A549 (cell line): Measurements from ENCODE around the gene RAD51B. TPM values are rescaled to one million over a fixed set of nuclear protein-coding genes. Genes with fewer than 3 reads are reported as not detected.

Experiments
- ATAC-seq, 2 experiments: fragments of 200-7000 bp in 1 of 2; fragments of >200 bp in 1 of 2; cut with Nextera tagmentation in 1 of 2; cut with Tn5 transposase in 1 of 2; 3 replicates each; pipeline versions ENCODE4 v1.8.0 to v1.9.1; 2018 to 2020; ENCODE audit warnings: mild to moderate bottlenecking in 1 of 2, moderate library complexity in 1 of 2
- CTCF ChIA-PET: fragments of 300-600 bp; sonication (Branson Sonifier 250); formaldehyde crosslinking; extraction: SDS; loops from one replicate; lab custom pipeline; 2021; ENCODE audit warnings: antibody characterized with exemption, inconsistent platforms; lab: Yijun Ruan, JAX
- POLR2A ChIA-PET: fragments of 350-600 bp; formaldehyde crosslinking; extraction: SDS; loops from one replicate; lab custom pipeline; 2021; ENCODE audit warnings: antibody characterized with exemption, inconsistent platforms; lab: Yijun Ruan, JAX
- DNase-seq, 2 experiments: peaks; one replicate each; pipeline versions ENCODE4 v3.0.0 to v3.0.0-alpha.2; 2011 to 2016; ENCODE audit warnings: low read depth in 1 of 2, low spot score in 1 of 2
- FAIRE-seq: peaks from 2 replicates; lab custom pipeline; 2011; peaks lifted over from hg19 to GRCh38; lab: Jason Lieb, UNC
- H3K27ac ChIP-seq, 2 experiments: fragments of >200 bp; sonication (Bioruptor Twin); formaldehyde crosslinking; 3 replicates each; pipeline ENCODE4 v1.5.1; 2016 to 2017
- H3K4me1 ChIP-seq: fragments of >200 bp; sonication (Bioruptor Twin); formaldehyde crosslinking; 3 replicates; pipeline ENCODE4 v1.6.1; 2016
- H3K4me2 ChIP-seq: fragments of >200 bp; sonication (Bioruptor Twin); formaldehyde crosslinking; 3 replicates; pipeline ENCODE4 v1.6.1; 2016
- H3K4me3 ChIP-seq: fragments of >200 bp; sonication (Bioruptor Twin); formaldehyde crosslinking; 3 replicates; pipeline ENCODE4 v1.5.1; 2016
- H3K9me3 ChIP-seq: fragments of >200 bp; sonication (Bioruptor Twin); formaldehyde crosslinking; 3 replicates; pipeline ENCODE4 v1.6.1; 2016
- CHD2 ChIP-seq: fragments of 150-350 bp; IDR thresholded peaks from 2 replicates; pipeline ENCODE4 v1.6.1; 2014; ENCODE audit warnings: low read length; ENCODE audit not compliant: partially characterized antibody
- EHMT2 ChIP-seq: fragments of 200-600 bp; sonication (generic); IDR thresholded peaks from 2 replicates; pipeline ENCODE4 v1.6.1; 2016; ENCODE audit warnings: antibody characterized with exemption, low read depth, mild to moderate bottlenecking, moderate library complexity
- ESRRA ChIP-seq: fragments of 150-350 bp; IDR thresholded peaks from 2 replicates; pipeline ENCODE4 v1.6.1; 2014; ENCODE audit warnings: mild to moderate bottlenecking, low read length, borderline replicate concordance
- FOSL2 ChIP-seq, 2 experiments: fragments of 450-650 bp in 1 of 2; fragments of >200 bp in 1 of 2; sonication (Bioruptor Twin) in 1 of 2; formaldehyde crosslinking; IDR thresholded peaks; 2 replicates each; pipeline versions ENCODE4 v1.5.0 to v1.6.1; 2016 to 2020; ENCODE audit warnings: mild to moderate bottlenecking in 1 of 2, moderate library complexity in 1 of 2
- FOXS1 ChIP-seq: fragments of 250-450 bp; sonication (Bioruptor Pico); IDR thresholded peaks from 2 replicates; pipeline ENCODE4 v1.5.0; 2020; ENCODE audit warnings: mild to moderate bottlenecking, moderate library complexity
- HEYL ChIP-seq: fragments of 250-450 bp; sonication (Bioruptor Pico); IDR thresholded peaks from 2 replicates; pipeline ENCODE4 v1.8.0; 2021; ENCODE audit warnings: mild to moderate bottlenecking, moderate library complexity
- HOXB5 ChIP-seq: fragments of 250-450 bp; sonication (Bioruptor Pico); IDR thresholded peaks from 2 replicates; pipeline ENCODE4 v1.5.0; 2020; ENCODE audit warnings: mild to moderate bottlenecking, moderate library complexity
- JUN ChIP-seq, 2 experiments: fragments of >200 bp; sonication (Bioruptor Twin); formaldehyde crosslinking; IDR thresholded peaks; 2 replicates in 1 of 2; 3 replicates in 1 of 2; pipeline ENCODE4 v1.6.1; 2016 to 2017
- JUNB ChIP-seq: fragments of >200 bp; sonication (Bioruptor Twin); formaldehyde crosslinking; IDR thresholded peaks from 2 replicates; pipeline ENCODE4 v1.6.1; 2016
- MAFK ChIP-seq: fragments of 450-650 bp; IDR thresholded peaks from 2 replicates; pipeline ENCODE4 v1.6.1; 2014; ENCODE audit not compliant: partially characterized antibody
- MAZ ChIP-seq: fragments of 150-350 bp; IDR thresholded peaks from 2 replicates; pipeline ENCODE4 v1.6.1; 2014; ENCODE audit warnings: antibody characterized with exemption, low read depth, low read length, borderline replicate concordance
- NFE2L2 ChIP-seq: fragments of 150-350 bp; conservative IDR thresholded peaks from 2 replicates; pipeline ENCODE4 v1.6.1; 2014; ENCODE audit warnings: low read length
- PHF8 ChIP-seq: fragments of 200-600 bp; sonication (generic); IDR thresholded peaks from 2 replicates; pipeline ENCODE4 v1.6.1; 2016; ENCODE audit warnings: low read depth, mild to moderate bottlenecking, antibody characterized with exemption, moderate library complexity, borderline replicate concordance
- RCOR1 ChIP-seq: fragments of 150-350 bp; IDR thresholded peaks from 2 replicates; pipeline ENCODE4 v1.6.1; 2014; ENCODE audit warnings: antibody characterized with exemption, low read length, low read depth
- RFX5 ChIP-seq: fragments of 450-650 bp; IDR thresholded peaks from 2 replicates; pipeline ENCODE4 v1.7.1; 2014; ENCODE audit warnings: antibody characterized with exemption, mild to moderate bottlenecking, moderate library complexity
- SMC3 ChIP-seq: fragments of >200 bp; sonication (Bioruptor Twin); formaldehyde crosslinking; IDR thresholded peaks from 3 replicates; pipeline ENCODE4 v1.6.1; 2018; ENCODE audit warnings: inconsistent platforms
- TP53 ChIP-seq: fragments of 250-450 bp; sonication (Bioruptor Pico); IDR thresholded peaks from 2 replicates; pipeline ENCODE4 v1.5.0; 2021; ENCODE audit warnings: mild to moderate bottlenecking, moderate library complexity
- WGBS: methylation state at CpG from one replicate; pipeline ENCODE4 v1.1.6; 2017; ENCODE audit errors: missing lambda C conversion rate; 5-methylcytosine and 5-hydroxymethylcytosine counted together
- polyA plus RNA-seq, 4 experiments: library from polyadenylated mRNA; depleted of rRNA in 3 of 4; stranded (reverse); fragments of >200 nt; fragmentation: RNase III in 1 of 4; extraction: RNeasy Plus Mini Kit Qiagen cat#74134 plus additional on column Dnase treatment in 1 of 4; gene quantifications; 2 replicates in 3 of 4; 3 replicates in 1 of 4; pipeline ENCODE4 v1.2.3, GENCODE V29; 2011 to 2017
- TF ChIP-seq, protein P1 (sequence below): IDR thresholded peaks from 2 replicates; pipeline ENCODE4 v1.6.1; 2012
- TF ChIP-seq, protein P2 (sequence below): fragments of 150-350 bp; IDR thresholded peaks from 2 replicates; pipeline ENCODE4 v1.6.1; 2014; ENCODE audit warnings: low read depth, mild to moderate bottlenecking, low read length
- TF ChIP-seq, protein P3 (sequence below): fragments of 250-450 bp; sonication (Bioruptor Pico); IDR thresholded peaks from 2 replicates; pipeline ENCODE4 v1.5.0; 2021; ENCODE audit warnings: mild to moderate bottlenecking, moderate library complexity, borderline replicate concordance
- TF ChIP-seq, protein P4 (sequence below): IDR thresholded peaks from 2 replicates; pipeline ENCODE4 v1.6.1; 2012; ENCODE audit warnings: low read depth, borderline replicate concordance
- TF ChIP-seq, protein P5 (sequence below): fragments of 250-450 bp; sonication (Bioruptor Pico); IDR thresholded peaks from 2 replicates; pipeline ENCODE4 v1.5.0; 2020; ENCODE audit warnings: low read depth, mild to moderate bottlenecking, moderate library complexity

Gene RAD51B
- polyA plus RNA-seq, 2 of the 4 experiments (the other 2 are of a cell fraction): 7.2 to 10.8 TPM

DNA sequence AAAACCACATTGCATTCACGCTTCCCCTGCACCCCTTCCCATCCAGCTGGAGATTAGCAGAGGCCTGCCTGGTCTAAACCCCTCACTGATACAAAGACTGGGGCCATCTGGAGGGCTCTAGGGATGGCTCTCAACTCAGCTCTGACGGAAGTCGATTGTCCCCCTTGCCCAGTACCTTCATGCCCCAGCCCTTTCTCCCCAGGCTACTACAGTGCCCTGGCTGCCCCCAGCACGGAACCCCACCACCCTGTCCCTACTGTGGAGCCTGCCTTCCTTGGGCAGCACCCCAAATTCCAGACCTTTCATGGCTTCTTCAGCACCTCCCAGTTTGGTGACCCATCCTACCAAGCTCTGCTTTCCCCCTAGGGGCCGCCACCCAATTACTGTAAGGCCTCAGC, 947.7 kb downstream of the RAD51B start:
- FAIRE-seq (no peak), ATAC-seq (no peak), DNase-seq (no peak)
- TF ChIP-seq FOSL2 (IDR thresholded peaks at IDR 0.05) (no peak), FOSL2 (CRISPR knock-in tag; IDR thresholded peaks at IDR 0.05) (no peak), RCOR1 (no peak), PHF8 (no peak), MAZ (no peak), SMC3 (no peak), JUNB (no peak), CHD2 (no peak), FOXS1 (CRISPR knock-in tag) (no peak), JUN (IDR thresholded peaks at IDR 0.05) (no peak)
- TF ChIP-seq, protein P1, sequence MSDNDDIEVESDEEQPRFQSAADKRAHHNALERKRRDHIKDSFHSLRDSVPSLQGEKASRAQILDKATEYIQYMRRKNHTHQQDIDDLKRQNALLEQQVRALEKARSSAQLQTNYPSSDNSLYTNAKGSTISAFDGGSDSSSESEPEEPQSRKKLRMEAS: no peak
- TF ChIP-seq, protein P2, sequence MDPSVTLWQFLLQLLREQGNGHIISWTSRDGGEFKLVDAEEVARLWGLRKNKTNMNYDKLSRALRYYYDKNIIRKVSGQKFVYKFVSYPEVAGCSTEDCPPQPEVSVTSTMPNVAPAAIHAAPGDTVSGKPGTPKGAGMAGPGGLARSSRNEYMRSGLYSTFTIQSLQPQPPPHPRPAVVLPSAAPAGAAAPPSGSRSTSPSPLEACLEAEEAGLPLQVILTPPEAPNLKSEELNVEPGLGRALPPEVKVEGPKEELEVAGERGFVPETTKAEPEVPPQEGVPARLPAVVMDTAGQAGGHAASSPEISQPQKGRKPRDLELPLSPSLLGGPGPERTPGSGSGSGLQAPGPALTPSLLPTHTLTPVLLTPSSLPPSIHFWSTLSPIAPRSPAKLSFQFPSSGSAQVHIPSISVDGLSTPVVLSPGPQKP: no peak
- H3K9me3 ChIP-seq: no peaks in the 10 kb centered on the region
- 79% methylated on average over 5 of the region's 5 CpGs for WGBS
- H3K27ac ChIP-seq: peak overlapping the region in 1 of 2 experiments; percentile 19; a peak in 1 of 6 replicates
- H3K4me2 ChIP-seq: no peak overlapping the region
- CTCF ChIA-PET: interaction anchor here (0.8 to 1.3 kb wide), 2 partner anchors 30 to 77 kb away, joined by 3 read pairs; no protein-coding TSS in a partner anchor
- POLR2A ChIA-PET: no interaction called here
- no peak overlapping the region for H3K4me3 ChIP-seq
- H3K4me1 ChIP-seq: peaks cover 11% of the 10 kb centered on the region

DNA sequence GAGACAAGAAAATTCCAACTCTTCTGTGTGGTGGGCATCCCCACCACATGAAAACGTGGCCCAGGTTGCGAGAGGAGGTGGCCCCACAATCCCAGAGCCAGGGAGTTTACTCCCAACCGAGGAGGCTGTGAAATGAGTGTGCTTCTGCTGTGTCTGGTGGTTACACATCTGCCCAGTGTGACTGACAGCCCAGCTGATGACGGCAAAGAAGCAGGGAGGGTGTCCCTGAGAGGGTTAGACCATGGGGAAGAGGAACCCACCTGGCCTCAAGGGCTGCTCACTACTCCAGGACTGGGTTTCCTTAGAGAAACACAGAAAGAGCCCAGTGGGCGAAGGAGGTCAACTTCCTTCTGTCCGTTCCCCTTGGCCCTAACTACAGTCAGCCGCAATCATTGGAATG, 948.7 kb downstream of the RAD51B start:
- Histone ChIP-seq H3K27ac (peak overlapping the region in 1 of 2 experiments; percentile 47; a peak in 2 of 6 replicates), H3K4me3 (no peak overlapping the region), H3K9me3 (no peaks in the 10 kb centered on the region), H3K4me1 (peaks cover 4% of the 10 kb centered on the region), H3K4me2 (no peak overlapping the region)
- no peak for ATAC-seq
- FAIRE-seq: no peak
- TF ChIP-seq NFE2L2 (no peak), ESRRA (no peak), EHMT2 (no peak), RCOR1 (no peak), HEYL (CRISPR knock-in tag) (no peak), MAFK (no peak), HOXB5 (CRISPR knock-in tag) (no peak), RFX5 (no peak), TP53 (no peak)
- TF ChIP-seq, protein P3, sequence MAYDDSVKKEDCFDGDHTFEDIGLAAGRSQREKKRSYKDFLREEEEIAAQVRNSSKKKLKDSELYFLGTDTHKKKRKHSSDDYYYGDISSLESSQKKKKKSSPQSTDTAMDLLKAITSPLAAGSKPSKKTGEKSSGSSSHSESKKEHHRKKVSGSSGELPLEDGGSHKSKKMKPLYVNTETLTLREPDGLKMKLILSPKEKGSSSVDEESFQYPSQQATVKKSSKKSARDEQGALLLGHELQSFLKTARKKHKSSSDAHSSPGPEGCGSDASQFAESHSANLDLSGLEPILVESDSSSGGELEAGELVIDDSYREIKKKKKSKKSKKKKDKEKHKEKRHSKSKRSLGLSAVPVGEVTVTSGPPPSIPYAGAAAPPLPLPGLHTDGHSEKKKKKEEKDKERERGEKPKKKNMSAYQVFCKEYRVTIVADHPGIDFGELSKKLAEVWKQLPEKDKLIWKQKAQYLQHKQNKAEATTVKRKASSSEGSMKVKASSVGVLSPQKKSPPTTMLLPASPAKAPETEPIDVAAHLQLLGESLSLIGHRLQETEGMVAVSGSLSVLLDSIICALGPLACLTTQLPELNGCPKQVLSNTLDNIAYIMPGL (CRISPR knock-in tag): no peak
- TF ChIP-seq, protein P4, sequence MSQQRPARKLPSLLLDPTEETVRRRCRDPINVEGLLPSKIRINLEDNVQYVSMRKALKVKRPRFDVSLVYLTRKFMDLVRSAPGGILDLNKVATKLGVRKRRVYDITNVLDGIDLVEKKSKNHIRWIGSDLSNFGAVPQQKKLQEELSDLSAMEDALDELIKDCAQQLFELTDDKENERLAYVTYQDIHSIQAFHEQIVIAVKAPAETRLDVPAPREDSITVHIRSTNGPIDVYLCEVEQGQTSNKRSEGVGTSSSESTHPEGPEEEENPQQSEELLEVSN: no peak
- TF ChIP-seq, protein P2: no peak
- TF ChIP-seq, protein P5, sequence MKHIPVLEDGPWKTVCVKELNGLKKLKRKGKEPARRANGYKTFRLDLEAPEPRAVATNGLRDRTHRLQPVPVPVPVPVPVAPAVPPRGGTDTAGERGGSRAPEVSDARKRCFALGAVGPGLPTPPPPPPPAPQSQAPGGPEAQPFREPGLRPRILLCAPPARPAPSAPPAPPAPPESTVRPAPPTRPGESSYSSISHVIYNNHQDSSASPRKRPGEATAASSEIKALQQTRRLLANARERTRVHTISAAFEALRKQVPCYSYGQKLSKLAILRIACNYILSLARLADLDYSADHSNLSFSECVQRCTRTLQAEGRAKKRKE: no peak
- DNase-seq: no peak
- WGBS: 78% methylated on average over 7 of the region's 7 CpGs
- POLR2A ChIA-PET: no interaction called here
- CTCF ChIA-PET: interaction anchor here (1.3 kb wide), 1 partner anchor 31 kb away, joined by 3 read pairs; no protein-coding TSS in a partner anchor
